DOHH2 (cell line): ENCODE results near the gene RIN1.

Experiments
- H3F3A ChIP-seq: fragments of 200-600 bp; sonication (generic), shearing (Covaris generic); 2 replicates; pipeline ENCODE4 v1.6.0; 2016; ENCODE audit warnings: antibody characterized with exemption, mild to moderate bottlenecking; ENCODE audit not compliant: control insufficient read depth, insufficient read depth
- H3K27ac ChIP-seq: fragments of 200-600 bp; sonication (generic); 2 replicates; pipeline ENCODE4 v1.5.1; 2014; ENCODE audit warnings: low read depth, mild to moderate bottlenecking, low read length, moderate library complexity
- H3K27me3 ChIP-seq: fragments of 200-600 bp; sonication (generic); 2 replicates; pipeline ENCODE4 v1.6.1; 2014; ENCODE audit warnings: mild to moderate bottlenecking, low read length, mixed read lengths; ENCODE audit not compliant: control insufficient read depth
- H3K36me3 ChIP-seq: fragments of 200-600 bp; sonication (generic); 2 replicates; pipeline ENCODE4 v1.6.1; 2014; ENCODE audit warnings: mild to moderate bottlenecking, low read length, moderate library complexity, mixed read lengths; ENCODE audit not compliant: control insufficient read depth
- H3K4me1 ChIP-seq: fragments of 200-600 bp; sonication (generic); 2 replicates; pipeline ENCODE4 v1.6.1; 2014; ENCODE audit warnings: mild to moderate bottlenecking, low read length, mixed read lengths; ENCODE audit not compliant: control insufficient read depth
- H3K4me2 ChIP-seq: fragments of 200-600 bp; sonication (generic); 2 replicates; pipeline ENCODE4 v1.6.0; 2014; ENCODE audit warnings: mild to moderate bottlenecking, low read length, moderate library complexity
- H3K4me3 ChIP-seq: fragments of 200-600 bp; sonication (generic); 2 replicates; pipeline ENCODE4 v1.5.1; 2014; ENCODE audit warnings: mild to moderate bottlenecking, low read length, mixed read lengths
- H3K79me2 ChIP-seq: fragments of 200-600 bp; sonication (generic); 2 replicates; pipeline ENCODE4 v1.6.1; 2014; ENCODE audit warnings: mild to moderate bottlenecking, low read length, mixed read lengths; ENCODE audit not compliant: control insufficient read depth
- H3K9me2 ChIP-seq: fragments of 200-600 bp; sonication (generic); replicated peaks from 2 replicates; pipeline ENCODE4 v1.6.1; 2014; ENCODE audit warnings: mild to moderate bottlenecking, low read length, mixed read lengths; ENCODE audit not compliant: control insufficient read depth
- H3K9me3 ChIP-seq: fragments of 200-600 bp; sonication (generic); 2 replicates; pipeline ENCODE4 v1.6.1; 2014; ENCODE audit warnings: antibody characterized with exemption, low read length, mixed read lengths; ENCODE audit not compliant: control insufficient read depth, insufficient read depth
- H4K20me1 ChIP-seq: fragments of 200-600 bp; sonication (generic); 2 replicates; pipeline ENCODE4 v1.6.0; 2014; ENCODE audit warnings: low read depth, mild to moderate bottlenecking, antibody characterized with exemption, low read length, moderate library complexity; ENCODE audit not compliant: control insufficient read depth, insufficient read depth
- CTCF ChIP-seq: fragments of 200-600 bp; sonication (generic); IDR thresholded peaks from one replicate; pipeline ENCODE4 v1.5.1; 2014; ENCODE audit warnings: antibody characterized with exemption, mild to moderate bottlenecking, low read depth, low read length; ENCODE audit not compliant: poor library complexity, severe bottlenecking
- EZH2phosphoT487 ChIP-seq: fragments of 200-600 bp; sonication (generic); IDR thresholded peaks from 2 replicates; pipeline ENCODE4 v1.6.1; 2017; ENCODE audit warnings: borderline replicate concordance, mild to moderate bottlenecking, antibody characterized with exemption, low read length, moderate library complexity, mixed read lengths

RIN1 gene

GRCh38 chr11:66341502-66342126 lies 5.4 kb upstream of the RIN1 start:
- no peaks in the 10 kb centered on the region for H3K27me3 ChIP-seq
- peaks cover 4% of the 10 kb centered on the region; the same call in 1 of the 2 replicates for H4K20me1 ChIP-seq
- peaks cover 29% of the 10 kb centered on the region for H3K4me1 ChIP-seq
- no peak overlapping the region for H3K4me2 ChIP-seq
- H3K4me3 ChIP-seq, result no peak overlapping the region
- no peaks in the 10 kb centered on the region for H3K9me3 ChIP-seq
- H3K79me2 ChIP-seq, result peaks cover 30% of the 10 kb centered on the region
- H3K9me2 ChIP-seq, result no peaks in the 10 kb centered on the region
- peaks cover 11% of the 10 kb centered on the region for H3F3A ChIP-seq
- no peak overlapping the region for H3K27ac ChIP-seq
- H3K36me3 ChIP-seq, result peaks cover 43% of the 10 kb centered on the region
- no peak for TF ChIP-seq EZH2phosphoT487
- no peak for TF ChIP-seq CTCF

GRCh38 chr11:66340596-66341501 lies 4.6 kb upstream of the RIN1 start:
- no peak overlapping the region for H3K27ac ChIP-seq

GRCh38 chr11:66339686-66340483 lies 3.7 kb upstream of the RIN1 start:
- no peaks in the 10 kb centered on the region for H3K9me2 ChIP-seq
- H3K4me1 ChIP-seq, result peaks cover 20% of the 10 kb centered on the region
- no peaks in the 10 kb centered on the region for H3K9me3 ChIP-seq
- peaks cover 4% of the 10 kb centered on the region; the same call in 1 of the 2 replicates for H4K20me1 ChIP-seq
- no peaks in the 10 kb centered on the region for H3K27me3 ChIP-seq
- no peak for TF ChIP-seq EZH2phosphoT487
- TF ChIP-seq CTCF, result no peak
- no peaks in the 10 kb centered on the region for H3F3A ChIP-seq
- peaks cover 23% of the 10 kb centered on the region for H3K79me2 ChIP-seq
- H3K36me3 ChIP-seq, result peaks cover 43% of the 10 kb centered on the region
- no peak overlapping the region for H3K4me2 ChIP-seq
- H3K27ac ChIP-seq, result no peak overlapping the region
- no peak overlapping the region for H3K4me3 ChIP-seq

More at GRCh38 chr11:66340596-66341501, 4.6 kb upstream of the RIN1 start:
- Histone ChIP-seq H3K4me3 (no peak overlapping the region), H3K4me2 (no peak overlapping the region), H3K9me2 (no peaks in the 10 kb centered on the region), H3K27me3 (no peaks in the 10 kb centered on the region), H3K4me1 (peaks cover 28% of the 10 kb centered on the region), H3F3A (peaks cover 6% of the 10 kb centered on the region; the same call in 1 of the 2 replicates), H4K20me1 (peaks cover 4% of the 10 kb centered on the region; the same call in 1 of the 2 replicates), H3K36me3 (peaks cover 43% of the 10 kb centered on the region), H3K79me2 (peaks cover 26% of the 10 kb centered on the region), H3K9me3 (no peaks in the 10 kb centered on the region)
- TF ChIP-seq EZH2phosphoT487 (no peak), CTCF (no peak)
